ENCODE results near the gene SNX18. TPM values are rescaled to one million over a fixed set of nuclear protein-coding genes. Genes with fewer than 3 reads are reported as not detected.

Gene SNX18
- total RNA-seq, 1 experiment from 2014 or later: 28.0 TPM

DNA sequence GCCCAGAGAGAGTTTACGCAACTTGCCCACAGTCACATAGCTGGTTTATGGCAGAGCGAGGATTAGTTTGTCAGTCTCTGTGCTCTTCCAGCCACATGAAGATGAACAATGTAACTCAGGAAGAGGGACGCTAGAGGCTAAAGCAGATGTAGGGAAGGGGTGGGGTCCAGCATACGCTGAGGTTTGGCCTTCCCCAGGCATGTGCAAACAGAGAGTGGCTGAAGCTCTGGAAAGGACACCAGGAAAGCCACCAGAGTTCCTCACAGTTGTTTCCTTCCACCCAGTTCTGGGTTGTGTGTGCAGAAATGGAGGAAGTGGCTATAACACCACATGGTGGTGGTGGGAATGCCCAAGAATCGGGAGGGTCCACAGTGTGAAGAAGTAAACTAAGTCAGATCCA, 60.0 kb downstream of the SNX18 start:
- Mint-ChIP-seq H3K4me3 (ENCODE audit: unreplicated experiment) (no peak overlapping the region), H3K4me1 (ENCODE audit: low read depth, unreplicated experiment) (peaks cover 10% of the 10 kb centered on the region), H3K36me3 (ENCODE audit: insufficient read depth, unreplicated experiment) (no peaks in the 10 kb centered on the region), H3K27me3 (ENCODE audit: insufficient read depth, unreplicated experiment) (no peaks in the 10 kb centered on the region), H3K9me3 (ENCODE audit: unreplicated experiment) (no peaks in the 10 kb centered on the region), H3K27ac (ENCODE audit: unreplicated experiment) (no peak overlapping the region)
- Histone ChIP-seq H3K4me1 (peaks cover 10% of the 10 kb centered on the region), H3K36me3 (ENCODE audit: control insufficient read depth, insufficient read depth, low read length) (no peaks in the 10 kb centered on the region), H3K9me3 (no peaks in the 10 kb centered on the region), H3K4me3 (ENCODE audit: low read depth, low read length) (no peak overlapping the region), H3K27me3 (replicated peaks; ENCODE audit: control insufficient read depth, insufficient read depth, low read length) (no peaks in the 10 kb centered on the region)
- TF ChIP-seq CTCF (IDR thresholded peaks at IDR 0.05; ENCODE audit: insufficient read depth in 1 of 2, low read depth in 1 of 2, low read length in 1 of 2, severe bottlenecking in 1 of 2, unreplicated experiment in 1 of 2): no peak
- ChIA-PET CTCF (no interaction called here), POLR2A (no interaction called here)
- no TSS peak for BruUV-seq (replicated peaks)
- DNase-seq: no peak
- intact Hi-C loops (cut with micrococcal nuclease; ENCODE audit: unreplicated experiment): no loop called here

GRCh38 chr5:54577937-54578653, 60.5 kb downstream of the SNX18 start:
- Mint-ChIP-seq H3K27me3 (ENCODE audit: insufficient read depth, unreplicated experiment) (no peaks in the 10 kb centered on the region), H3K9me3 (ENCODE audit: unreplicated experiment) (no peaks in the 10 kb centered on the region), H3K4me3 (ENCODE audit: unreplicated experiment) (no peak overlapping the region), H3K4me1 (ENCODE audit: low read depth, unreplicated experiment) (peaks cover 10% of the 10 kb centered on the region), H3K36me3 (ENCODE audit: insufficient read depth, unreplicated experiment) (no peaks in the 10 kb centered on the region), H3K27ac (ENCODE audit: unreplicated experiment) (no peak overlapping the region)
- no peak for TF ChIP-seq CTCF (IDR thresholded peaks at IDR 0.05; ENCODE audit: insufficient read depth in 1 of 2, low read depth in 1 of 2, low read length in 1 of 2, severe bottlenecking in 1 of 2, unreplicated experiment in 1 of 2)
- H3K27me3 ChIP-seq (replicated peaks; ENCODE audit: control insufficient read depth, insufficient read depth, low read length): no peaks in the 10 kb centered on the region
- ChIA-PET CTCF (no interaction called here), POLR2A (interaction anchor here (0.5 kb wide), 1 partner anchor 368 kb away, joined by 3 read pairs; no protein-coding TSS in a partner anchor)
- intact Hi-C loops (cut with micrococcal nuclease; ENCODE audit: unreplicated experiment): no loop called here
- no peak for DNase-seq
- H3K4me1 ChIP-seq: peaks cover 10% of the 10 kb centered on the region
- H3K36me3 ChIP-seq (ENCODE audit: control insufficient read depth, insufficient read depth, low read length): no peaks in the 10 kb centered on the region
- H3K4me3 ChIP-seq (ENCODE audit: low read depth, low read length): no peak overlapping the region
- no TSS peak for BruUV-seq (replicated peaks)
- H3K9me3 ChIP-seq: no peaks in the 10 kb centered on the region

GRCh38 chr5:54579591-54580295, 62.2 kb downstream of the SNX18 start:
- H3K27me3 Mint-ChIP-seq (ENCODE audit: insufficient read depth, unreplicated experiment): no peaks in the 10 kb centered on the region
- intact Hi-C loops (cut with micrococcal nuclease; ENCODE audit: unreplicated experiment): no loop called here
- H3K4me1 Mint-ChIP-seq (ENCODE audit: low read depth, unreplicated experiment): peaks cover 10% of the 10 kb centered on the region
- H3K27ac Mint-ChIP-seq (ENCODE audit: unreplicated experiment): no peak overlapping the region
- H3K9me3 Mint-ChIP-seq (ENCODE audit: unreplicated experiment): no peaks in the 10 kb centered on the region
- no TSS peak for BruUV-seq (replicated peaks)
- no peak overlapping the region for H3K4me3 Mint-ChIP-seq (ENCODE audit: unreplicated experiment)
- H3K4me3 ChIP-seq (ENCODE audit: low read depth, low read length): no peak overlapping the region
- no peaks in the 10 kb centered on the region for H3K9me3 ChIP-seq
- CTCF ChIA-PET: no interaction called here
- no peaks in the 10 kb centered on the region for H3K36me3 ChIP-seq (ENCODE audit: control insufficient read depth, insufficient read depth, low read length)
- POLR2A ChIA-PET: no interaction called here
- no peak for DNase-seq
- H3K4me1 ChIP-seq: peaks cover 10% of the 10 kb centered on the region
- H3K27me3 ChIP-seq (replicated peaks; ENCODE audit: control insufficient read depth, insufficient read depth, low read length): no peaks in the 10 kb centered on the region
- no peaks in the 10 kb centered on the region for H3K36me3 Mint-ChIP-seq (ENCODE audit: insufficient read depth, unreplicated experiment)
- no peak for TF ChIP-seq CTCF (IDR thresholded peaks at IDR 0.05; ENCODE audit: insufficient read depth in 1 of 2, low read depth in 1 of 2, low read length in 1 of 2, severe bottlenecking in 1 of 2, unreplicated experiment in 1 of 2)
